Stimulated activated CD4-positive, alpha-beta T cell treated with anti-CD3 and anti-CD28 coated beads, Interleukin-1b, Interleukin-23, amount 100 ng/mL, for 4 hours (primary cell): ENCODE data around the gene TICAM2.

ENCODE experiments used
- DNase-seq, 2 donors: peaks; one replicate each; pipeline ENCODE4 v3.0.0-alpha.2; 2020; ENCODE audit warnings: low read depth in 2 of 2

Gene TICAM2

DNA sequence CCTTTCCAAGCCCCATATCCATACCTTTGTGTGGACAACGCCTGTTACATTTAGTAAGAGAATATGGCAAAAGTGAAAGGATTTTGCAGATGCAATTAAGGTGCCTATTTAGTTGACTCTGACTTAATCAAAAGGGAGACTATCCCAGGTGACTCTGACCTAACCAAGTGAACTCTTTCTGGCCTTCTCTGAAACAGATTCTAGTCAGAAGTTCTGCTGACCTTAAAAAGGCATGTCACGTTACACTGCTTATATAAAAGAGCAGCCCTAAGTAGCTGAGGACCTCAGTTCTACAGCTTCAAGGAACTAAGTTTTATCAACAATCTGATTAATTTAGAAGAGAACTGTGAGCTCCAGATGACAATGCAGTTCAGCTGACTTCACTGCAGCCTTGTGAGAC is 5.7 kb upstream of the TICAM2 start:
- DNase-seq = no peak

DNA sequence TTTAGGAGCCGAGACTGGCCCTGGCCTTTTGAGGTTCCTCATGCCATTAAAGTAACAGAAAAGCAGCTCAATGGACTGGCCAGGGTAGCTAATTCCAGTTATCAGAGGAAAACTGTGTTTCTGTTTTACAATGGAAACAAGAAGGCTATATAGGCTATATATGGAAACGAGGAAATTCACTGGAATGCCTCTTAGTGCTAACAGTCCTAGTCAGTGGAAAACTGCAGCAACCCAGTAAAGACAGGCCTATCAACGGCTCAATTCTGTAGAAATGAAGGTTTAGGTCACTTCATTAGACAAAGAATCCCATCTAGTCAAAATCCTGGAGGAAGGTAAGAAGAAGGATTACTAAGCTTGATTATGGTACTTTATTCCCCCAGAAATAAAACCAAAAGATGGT is 3.2 kb upstream of the TICAM2 start:
- no peak for DNase-seq

DNA sequence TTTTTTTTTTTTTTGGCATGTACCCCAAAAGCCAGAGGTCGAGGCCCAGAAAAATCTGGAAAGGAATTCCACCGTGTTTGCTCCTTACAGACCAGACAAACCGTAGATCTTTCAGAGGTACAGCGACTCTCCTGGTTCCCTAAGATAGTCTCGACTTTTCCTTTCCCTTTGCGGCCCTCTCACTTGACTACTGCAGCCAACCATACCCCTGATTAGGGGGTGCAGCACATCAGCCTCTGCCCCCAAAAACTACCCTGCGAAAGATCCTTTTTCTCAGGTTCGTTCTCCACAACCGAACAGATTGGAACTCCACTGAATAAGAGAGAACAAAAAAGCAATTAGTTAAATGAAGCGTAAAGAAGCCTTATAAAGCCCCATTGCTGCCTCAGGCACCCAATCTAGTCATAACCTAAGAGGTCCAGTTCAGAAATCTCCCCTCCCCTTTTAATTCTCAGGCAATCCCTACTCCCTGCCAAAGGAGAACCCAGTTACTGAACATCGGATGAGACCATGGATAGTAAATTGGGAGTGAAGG is 379 bp upstream of the TICAM2 start:
- no peak for DNase-seq

DNA sequence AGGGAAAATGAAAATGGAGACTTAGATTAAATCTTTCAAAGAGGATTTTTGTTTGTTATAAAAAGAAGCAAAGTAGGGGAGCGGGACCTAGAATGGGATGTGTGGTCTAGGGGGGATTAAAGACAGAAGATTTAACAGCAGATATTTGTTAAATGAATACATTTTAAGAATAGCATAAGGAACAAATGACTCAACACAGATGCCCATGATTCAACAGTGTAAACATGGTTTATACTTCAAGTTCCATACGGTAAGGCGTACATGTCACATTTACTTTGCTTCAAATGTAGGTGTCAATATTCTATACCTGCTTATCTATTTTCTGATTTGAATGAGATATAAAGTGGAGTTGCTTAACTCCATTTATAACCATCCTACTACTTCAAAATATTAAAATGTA is 1.5 kb downstream of the TICAM2 start:
- DNase-seq = no peak

DNA sequence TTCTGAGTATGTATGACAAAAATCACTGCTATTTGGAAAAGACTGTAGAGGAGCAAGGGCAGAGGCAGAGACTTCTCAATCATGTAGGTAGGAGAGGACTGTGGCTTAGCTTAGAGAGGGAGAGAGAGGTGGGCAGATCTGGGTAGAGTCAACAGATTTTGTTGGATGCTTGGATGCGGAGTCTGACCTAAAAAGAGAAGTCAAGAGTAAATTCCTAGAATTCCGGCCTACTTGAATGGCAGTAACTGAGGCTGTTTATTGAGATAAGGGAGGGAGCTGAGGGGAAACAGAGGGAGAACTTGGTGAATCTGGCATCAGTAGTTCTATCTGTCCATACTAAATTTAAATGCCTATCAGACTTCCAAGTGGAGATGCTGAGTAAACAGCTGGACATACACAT is 2.4 kb downstream of the TICAM2 start:
- no peak for DNase-seq

DNA sequence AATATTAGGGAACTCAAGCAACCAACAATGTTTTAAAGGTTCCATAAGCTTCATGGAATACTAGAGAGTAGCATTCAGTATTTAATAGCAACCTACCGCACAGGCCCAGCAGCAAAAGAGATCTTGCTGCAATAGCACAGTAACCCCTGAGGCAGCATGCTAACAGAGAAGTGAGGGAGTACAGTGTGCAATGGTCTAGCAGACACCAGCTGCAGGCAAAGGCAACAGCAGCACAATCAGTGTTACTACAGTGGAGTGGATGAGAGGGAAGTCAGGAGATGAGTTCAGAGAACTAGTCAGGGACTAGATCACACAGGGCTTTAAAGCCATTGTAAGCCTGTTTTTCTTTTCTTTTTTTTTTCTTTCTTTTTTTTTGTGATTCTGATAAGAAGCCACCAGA is 2.8 kb downstream of the TICAM2 start:
- no peak for DNase-seq

DNA sequence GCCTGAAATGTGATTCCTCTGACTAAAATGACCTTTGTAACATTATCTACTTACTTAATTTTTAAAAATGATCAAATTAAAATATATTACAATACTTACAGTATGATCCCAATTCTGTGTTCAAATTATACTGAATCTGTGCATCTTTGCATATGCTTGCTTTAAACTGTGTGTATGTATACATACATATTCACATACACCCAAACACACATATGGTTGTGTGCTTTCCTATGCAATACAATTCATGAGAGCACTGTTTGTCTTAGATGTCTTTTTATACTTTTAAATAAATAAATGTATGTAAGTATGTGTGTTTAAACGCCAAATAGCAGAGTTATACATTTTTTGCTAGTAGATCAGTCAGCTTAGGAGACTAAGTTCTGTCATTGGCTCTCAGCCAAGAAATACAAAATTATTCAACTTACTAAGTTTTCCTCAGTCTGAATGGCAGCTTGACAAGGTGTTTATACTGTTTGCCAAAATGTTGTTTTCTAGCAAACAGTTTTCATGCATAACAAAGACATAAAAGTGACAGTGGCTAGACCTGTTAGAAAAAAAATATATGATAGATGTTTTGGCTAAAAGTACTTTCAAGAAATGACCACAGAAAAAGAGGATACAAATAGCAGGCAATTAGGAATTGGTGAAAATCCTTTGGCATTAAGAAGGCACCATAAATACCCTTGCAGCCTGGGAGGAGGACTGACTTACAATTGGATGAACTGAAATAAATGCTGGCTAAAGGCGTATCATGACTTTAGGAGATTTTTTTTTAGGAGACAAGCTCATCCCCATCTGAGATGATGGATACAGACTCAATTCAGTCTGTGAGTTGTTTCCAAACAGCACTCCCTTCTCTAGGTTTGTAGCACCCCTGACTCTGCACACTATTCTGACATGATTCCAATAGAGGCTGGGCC is 7.9 kb downstream of the TICAM2 start:
- DNase-seq = no peak

DNA sequence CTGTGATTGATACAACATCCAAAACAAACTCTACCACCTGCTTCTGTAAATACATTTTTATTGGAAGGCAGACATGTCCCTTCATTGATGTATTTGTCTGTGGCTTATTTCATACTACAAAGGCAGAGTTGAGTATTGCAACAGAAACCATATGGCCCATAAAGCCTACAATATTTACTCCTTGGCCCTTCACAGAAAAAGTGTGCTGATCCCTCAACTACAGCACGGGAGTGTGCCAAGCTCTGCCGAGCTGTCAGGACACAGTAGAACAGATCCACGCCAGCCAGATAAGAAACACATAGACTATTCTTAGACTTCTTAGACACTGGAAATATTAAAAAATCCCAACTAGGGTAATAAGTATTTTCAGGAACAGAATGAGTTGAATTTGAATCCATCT is 13.2 kb downstream of the TICAM2 start:
- no peak for DNase-seq

DNA sequence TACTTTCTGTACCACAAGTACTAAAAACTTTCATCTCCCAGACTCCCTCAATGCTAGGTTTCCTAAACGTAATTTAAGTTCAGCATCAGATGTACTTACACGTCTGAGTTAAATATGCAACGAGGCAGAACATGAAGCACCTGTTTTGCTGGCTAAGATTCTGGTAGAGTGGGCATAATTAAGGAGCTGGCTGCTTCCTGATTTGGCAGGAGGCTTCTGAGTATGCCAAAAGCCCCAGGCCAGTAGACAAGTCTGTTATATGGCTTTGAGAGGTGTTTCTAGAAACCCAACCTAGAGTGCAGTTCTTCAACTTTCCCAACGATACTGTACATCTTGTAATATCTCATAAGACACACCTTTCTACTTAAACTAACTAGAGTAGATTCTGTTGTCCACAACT is 13.6 kb downstream of the TICAM2 start:
- no peak for DNase-seq

DNA sequence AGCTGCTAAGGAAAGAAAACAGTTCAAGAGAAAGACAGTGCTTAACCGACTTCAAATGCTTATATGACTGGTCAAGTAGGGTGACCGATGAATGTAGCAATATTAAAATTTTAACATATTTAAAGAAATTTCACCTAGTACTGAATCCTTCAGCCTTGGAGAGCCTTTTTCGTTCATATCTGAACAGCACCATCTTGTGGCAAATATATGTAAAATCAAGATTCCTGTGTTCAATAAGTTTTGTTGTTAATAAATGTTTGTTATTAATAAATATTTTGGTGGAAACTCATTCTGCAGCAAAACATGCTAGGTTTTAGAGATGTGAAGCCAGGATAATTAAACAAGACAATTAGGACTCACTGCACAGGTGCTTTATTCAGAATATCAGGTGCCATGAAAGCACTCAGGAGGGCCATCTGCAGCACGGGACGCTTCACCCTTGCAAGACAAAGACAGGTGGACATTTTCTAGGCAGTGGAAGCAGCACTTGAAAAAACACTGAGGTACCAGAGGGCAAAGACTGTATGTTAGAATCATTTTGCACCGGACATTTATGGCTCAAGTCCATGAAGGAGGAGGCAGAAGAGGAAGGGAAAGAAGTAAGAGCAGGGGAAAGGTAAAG is 15.6 kb downstream of the TICAM2 start:
- DNase-seq = no peak

DNA sequence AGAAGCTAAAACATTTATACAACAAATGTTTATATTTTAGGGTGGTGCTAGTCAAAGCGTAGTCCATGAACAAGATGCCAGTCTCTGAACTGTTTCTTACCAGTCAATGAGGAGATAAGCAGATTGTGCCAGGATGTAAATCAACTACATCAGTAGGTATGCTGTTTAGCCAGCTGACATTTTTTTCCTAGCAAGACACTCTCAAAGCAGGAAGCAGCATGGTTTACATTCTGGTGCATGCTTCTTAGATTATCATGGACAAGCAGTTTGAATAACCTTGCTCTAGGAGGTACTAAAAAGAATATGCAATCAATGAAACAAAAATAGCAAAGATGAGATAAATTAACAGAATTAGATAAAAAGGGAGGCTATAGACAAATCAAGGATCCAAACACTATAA is 17.0 kb downstream of the TICAM2 start:
- no peak for DNase-seq

DNA sequence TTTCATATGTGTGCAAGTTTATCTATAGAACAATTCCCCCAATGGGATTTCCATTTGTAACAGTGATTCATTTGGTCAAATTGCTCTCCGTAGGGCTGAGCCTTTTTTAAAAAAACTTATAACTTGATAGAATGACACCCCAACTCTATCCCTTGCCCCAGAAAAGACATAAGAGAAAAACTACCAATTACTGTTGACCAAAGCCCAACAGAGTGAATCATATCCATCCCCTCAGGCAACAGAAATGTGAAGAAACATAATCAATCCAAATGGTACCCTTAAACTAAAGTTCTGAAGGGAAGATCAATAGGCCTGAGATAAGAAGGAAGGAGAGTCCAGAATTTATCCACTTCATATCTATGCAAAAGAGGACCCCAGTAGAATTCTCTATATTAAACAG is 17.8 kb downstream of the TICAM2 start:
- DNase-seq = no peak

DNA sequence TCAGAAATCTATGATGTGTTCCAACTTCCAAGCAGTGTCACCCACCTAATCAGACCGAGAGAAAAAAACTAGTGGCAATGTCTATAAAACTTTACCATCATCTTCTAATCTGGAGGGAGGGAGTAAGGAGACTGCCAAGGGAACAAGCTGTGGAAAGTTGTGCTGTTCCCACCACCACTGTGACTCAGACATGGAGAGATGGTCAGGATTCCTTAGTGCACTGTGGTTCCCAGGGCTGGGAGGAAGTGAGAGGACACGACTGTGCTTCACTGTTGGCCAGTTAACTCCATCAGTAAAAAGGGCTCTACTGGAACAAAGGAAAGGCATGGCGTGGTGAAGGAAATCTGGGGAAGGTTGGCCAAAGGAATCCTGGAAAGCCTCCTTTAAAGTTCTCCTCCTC is 18.8 kb downstream of the TICAM2 start:
- no peak for DNase-seq

DNA sequence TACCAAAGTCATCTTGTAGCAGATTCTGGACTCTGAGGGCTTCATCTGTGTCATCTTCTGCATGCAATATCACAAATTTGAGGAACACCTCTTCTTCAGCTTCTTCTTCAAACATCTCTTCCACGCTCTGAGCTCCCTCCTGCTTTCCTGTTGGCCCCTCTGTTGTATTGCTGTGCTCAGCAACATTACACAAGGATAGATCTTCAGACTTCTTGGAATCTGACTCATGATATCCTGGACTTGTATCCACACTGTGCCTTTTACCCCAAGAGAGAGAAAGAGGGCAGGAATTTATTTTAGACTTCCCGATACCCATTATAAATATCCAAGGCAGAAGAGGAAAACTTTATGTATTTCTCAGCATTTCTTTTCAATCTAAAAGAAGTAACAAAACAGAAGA is 21.3 kb downstream of the TICAM2 start:
- no peak for DNase-seq

DNA sequence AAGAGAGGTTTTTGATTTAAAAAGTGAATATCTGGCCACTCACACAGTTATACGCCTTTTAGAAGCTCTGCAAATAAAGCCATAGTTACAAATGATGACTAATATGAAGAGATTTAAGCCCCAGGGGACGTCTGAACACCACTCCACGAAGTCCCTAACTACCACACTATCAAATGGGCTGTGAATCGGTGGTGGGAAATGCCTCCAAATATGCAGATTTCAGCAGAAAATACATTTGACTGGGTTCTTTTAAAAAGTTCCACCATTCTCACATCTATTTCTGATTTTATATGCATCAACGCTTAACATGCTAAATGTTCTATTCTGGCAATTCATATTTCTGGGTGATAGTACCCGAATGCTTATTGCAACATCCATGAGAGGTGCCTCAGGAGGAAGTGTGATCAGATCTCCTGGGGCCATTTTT is 22.5 kb downstream of the TICAM2 start:
- no peak for DNase-seq

DNA sequence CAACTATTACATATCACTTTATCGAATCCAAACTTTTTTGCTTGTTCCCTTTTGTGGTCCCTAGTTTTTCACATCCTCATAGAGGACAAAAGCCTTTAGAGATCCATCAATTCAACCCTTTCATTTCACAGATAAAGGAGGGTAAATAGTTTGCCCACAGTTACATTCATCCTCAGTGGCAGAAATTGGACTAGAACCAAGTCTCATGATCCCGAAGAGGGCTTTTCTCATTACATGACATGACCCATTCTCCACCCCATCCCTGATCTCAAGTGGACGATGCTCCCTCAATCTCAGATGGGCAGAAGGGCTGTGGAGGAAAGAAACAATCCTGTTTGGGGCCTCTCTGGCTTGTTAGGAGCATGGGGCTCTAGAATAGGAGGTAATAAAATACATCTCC is 23.1 kb downstream of the TICAM2 start:
- DNase-seq = no peak

DNA sequence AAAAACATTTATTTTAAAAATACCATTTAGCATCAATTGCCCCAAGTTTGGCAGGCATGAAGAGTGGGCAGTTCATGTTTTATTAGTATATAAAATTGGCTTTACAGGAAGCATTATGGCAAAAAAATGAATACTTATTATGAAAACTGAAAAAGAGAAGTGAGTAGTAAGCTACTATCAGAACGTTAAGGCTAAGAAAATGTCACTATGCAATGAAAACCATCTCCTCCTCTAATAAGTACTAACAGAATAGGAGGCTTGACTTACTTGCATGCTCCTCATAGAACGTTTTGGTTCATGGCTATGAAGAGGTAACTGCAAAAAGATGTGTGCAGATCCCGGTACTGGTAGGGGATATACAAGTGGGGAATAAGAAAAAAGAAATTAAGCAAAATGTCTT is 23.6 kb downstream of the TICAM2 start:
- no peak for DNase-seq

DNA sequence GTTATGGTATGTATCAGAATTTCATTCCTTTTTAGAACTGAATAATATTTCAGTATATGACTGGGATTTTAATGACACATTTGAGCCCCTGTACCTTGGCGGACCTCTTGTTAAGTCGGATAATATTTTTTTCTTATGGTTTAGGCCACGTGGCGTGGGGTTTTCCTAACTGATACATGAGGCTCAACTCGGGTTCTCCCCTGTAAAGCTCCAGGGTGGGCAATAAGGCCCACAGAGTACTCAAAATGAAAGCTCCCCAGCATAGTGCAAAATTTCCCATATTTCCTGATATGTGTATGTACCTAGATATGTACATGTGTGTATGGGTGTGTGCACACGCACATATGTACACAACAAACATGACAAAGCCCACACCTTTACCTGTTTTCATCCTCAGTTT is 24.5 kb downstream of the TICAM2 start:
- DNase-seq = no peak

DNA sequence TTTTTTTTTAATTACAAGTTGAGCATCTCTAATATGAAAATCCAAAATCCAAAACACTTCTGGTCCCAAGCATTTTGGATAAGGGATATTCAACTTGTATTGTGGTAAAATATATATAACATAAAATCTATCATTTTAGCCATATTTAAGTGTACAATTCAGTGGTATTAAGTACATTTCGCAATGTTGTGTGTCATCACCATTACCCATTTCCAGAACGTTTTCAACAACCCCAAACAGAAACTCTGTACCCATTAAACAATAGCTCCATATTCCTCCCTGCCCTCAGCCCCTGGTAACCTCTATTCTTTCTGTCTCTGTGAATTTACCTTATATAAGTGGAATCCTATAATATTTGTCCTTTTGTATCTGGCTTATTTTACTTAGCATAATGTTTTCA is 24.9 kb downstream of the TICAM2 start:
- no peak for DNase-seq

DNA sequence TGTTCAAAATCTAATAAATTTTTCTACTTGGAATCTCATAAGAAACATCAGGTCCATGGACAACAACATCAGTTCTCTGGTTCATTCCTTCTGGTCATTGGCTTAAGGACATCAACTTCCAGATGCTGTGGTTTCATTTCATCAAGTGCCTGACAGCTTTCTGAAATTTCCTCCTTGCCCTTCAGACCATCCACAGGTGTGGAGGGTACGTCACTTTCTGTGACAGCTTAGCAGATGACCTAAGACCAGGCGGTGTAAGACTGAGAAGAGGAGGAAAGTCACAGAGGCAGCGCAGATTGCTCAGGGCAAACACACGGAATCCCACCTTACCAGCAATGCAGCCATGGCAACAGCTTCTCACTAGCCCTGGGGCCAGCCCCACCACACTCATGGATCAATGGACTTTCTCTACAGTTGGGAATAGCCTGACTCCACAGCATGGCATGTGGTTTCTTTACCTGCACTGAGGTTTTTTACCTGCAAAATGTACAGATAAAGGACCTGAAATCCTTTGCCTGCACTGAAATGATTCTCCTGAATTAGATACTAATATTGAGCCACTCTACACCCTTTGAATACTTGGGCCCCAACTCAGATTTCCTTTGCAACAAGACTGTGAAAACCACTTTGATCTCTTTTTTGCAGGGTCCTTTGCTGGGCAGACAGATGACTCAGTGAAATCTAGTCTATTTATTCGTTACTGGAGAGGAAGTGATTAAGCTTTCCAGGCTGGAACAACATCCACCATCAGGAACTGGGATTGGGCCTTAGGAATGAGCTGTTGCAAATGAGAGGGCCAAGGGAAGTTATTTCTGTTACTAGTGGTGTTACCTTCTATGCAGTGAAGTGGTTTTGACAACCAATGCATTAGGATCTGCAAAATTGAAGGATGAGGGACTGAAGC is 26.9 kb downstream of the TICAM2 start:
- no peak for DNase-seq

DNA sequence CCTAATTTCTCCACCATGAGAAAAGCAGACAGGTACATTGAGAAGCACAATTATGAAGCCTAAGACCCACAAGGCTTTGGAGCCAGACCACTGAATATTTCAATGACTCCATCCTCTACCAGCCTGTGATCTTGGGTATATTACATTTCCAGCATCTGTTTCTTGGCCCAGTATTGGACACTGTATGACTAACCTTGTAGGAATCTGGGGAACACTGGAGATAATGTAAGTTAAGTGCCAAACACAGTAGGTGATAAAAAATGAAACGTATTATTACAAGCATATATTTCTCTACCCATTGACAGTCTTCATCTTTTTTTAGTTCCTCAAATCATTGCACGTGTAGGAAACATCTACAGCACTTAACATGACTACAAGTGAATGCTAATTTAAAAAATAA is 29.1 kb downstream of the TICAM2 start:
- no peak for DNase-seq

DNA sequence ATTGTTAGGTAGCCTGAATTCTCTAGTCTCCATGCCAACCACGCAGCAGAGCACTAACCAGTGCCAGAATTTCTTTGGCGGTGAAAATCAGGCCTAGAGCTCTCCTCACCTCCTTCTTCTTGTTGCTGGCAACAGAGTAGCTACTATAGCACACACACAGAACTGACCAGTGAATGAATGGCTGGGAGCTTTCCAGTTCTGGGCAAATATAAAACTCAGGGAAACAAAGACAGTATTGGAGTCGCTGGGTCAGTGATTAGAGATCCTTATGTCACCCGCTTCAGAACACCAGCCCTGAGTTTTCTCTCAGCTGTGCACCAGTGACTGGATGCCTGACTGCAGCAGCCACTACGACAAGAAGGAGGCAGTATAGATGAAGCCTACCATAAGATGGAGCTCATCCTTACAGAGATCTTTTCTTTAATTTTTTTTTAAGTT is 30.8 kb downstream of the TICAM2 start:
- DNase-seq = no peak
